WTC11 (cell line): ENCODE results near the gene AADAC. TPM values are rescaled to one million over a fixed set of nuclear protein-coding genes. Genes with fewer than 3 reads are reported as not detected.

ENCODE experiments used
- ATAC-seq: fragments of 200-7000 bp; cut with Tn5 transposase; 2 replicates; pipeline ENCODE4 v1.10.0; 2021; ENCODE audit warnings: mild to moderate bottlenecking, moderate library complexity
- CTCF ChIA-PET: fragments of 300-600 bp; sonication (Branson Sonifier 250); formaldehyde crosslinking; loops from one replicate; lab custom pipeline; 2021; ENCODE audit warnings: antibody characterized with exemption; lab: Charles Lee
- POLR2A ChIA-PET: fragments of 350-600 bp; sonication (Branson Sonifier 250); formaldehyde crosslinking; loops from one replicate; lab custom pipeline; 2021; ENCODE audit warnings: antibody characterized with exemption; lab: Charles Lee
- DNase-seq: peaks from one replicate; pipeline ENCODE4 v3.0.0; 2021; ENCODE audit warnings: low spot score
- H3K27ac Mint-ChIP-seq: 2 replicates; pipeline ENCODE4 v1.8.0; 2021; ENCODE audit warnings: mixed read lengths
- H3K27me3 Mint-ChIP-seq: 2 replicates; pipeline ENCODE4 v1.8.0; 2021; ENCODE audit warnings: low read depth, mild to moderate bottlenecking, moderate library complexity, mixed read lengths
- H3K36me3 Mint-ChIP-seq: 2 replicates; pipeline ENCODE4 v1.8.0; 2021; ENCODE audit warnings: mixed read lengths
- H3K4me1 Mint-ChIP-seq: 2 replicates; pipeline ENCODE4 v1.8.0; 2022; ENCODE audit warnings: mixed read lengths
- H3K4me3 Mint-ChIP-seq: 2 replicates; pipeline ENCODE4 v1.8.0; 2021; ENCODE audit warnings: mild to moderate bottlenecking, moderate library complexity, mixed read lengths
- H3K9me3 Mint-ChIP-seq: 2 replicates; pipeline ENCODE4 v1.8.0; 2021; ENCODE audit warnings: mixed read lengths
- CREB1 ChIP-seq: sonication (generic); formaldehyde crosslinking; IDR thresholded peaks from 2 replicates; pipeline ENCODE4 v1.8.0; 2023; ENCODE audit warnings: mild to moderate bottlenecking, missing genetic modification reagents
- ERG ChIP-seq: fragments of 250-450 bp; sonication (Bioruptor Pico); IDR thresholded peaks from 2 replicates; pipeline ENCODE4 v1.8.0; 2021; ENCODE audit warnings: mild to moderate bottlenecking
- FOXK1 ChIP-seq: sonication (generic); formaldehyde crosslinking; IDR thresholded peaks from 2 replicates; pipeline ENCODE4 v1.8.0; 2022; ENCODE audit warnings: mild to moderate bottlenecking, moderate library complexity, missing genetic modification reagents
- IRF1 ChIP-seq: sonication (generic); formaldehyde crosslinking; IDR thresholded peaks from 2 replicates; pipeline ENCODE4 v1.8.0; 2023; ENCODE audit warnings: missing genetic modification reagents
- IRF2 ChIP-seq: sonication (generic); formaldehyde crosslinking; IDR thresholded peaks from 2 replicates; pipeline ENCODE4 v1.8.0; 2022; ENCODE audit warnings: low read depth, missing genetic modification reagents, borderline replicate concordance
- NFE2L1 ChIP-seq: sonication (generic); formaldehyde crosslinking; IDR thresholded peaks from 2 replicates; pipeline ENCODE4 v1.8.1; 2023; ENCODE audit warnings: missing genetic modification reagents
- OVOL2 ChIP-seq: fragments of 250-450 bp; sonication (Bioruptor Pico); IDR thresholded peaks from 2 replicates; pipeline ENCODE4 v1.9.0; 2021; ENCODE audit warnings: mild to moderate bottlenecking, borderline replicate concordance
- SMAD4 ChIP-seq: sonication (generic); formaldehyde crosslinking; IDR thresholded peaks from 2 replicates; pipeline ENCODE4 v1.8.0; 2022; ENCODE audit warnings: mild to moderate bottlenecking, missing genetic modification reagents
- TP53 ChIP-seq: sonication (generic); formaldehyde crosslinking; IDR thresholded peaks from 2 replicates; pipeline ENCODE4 v1.8.1; 2023; ENCODE audit warnings: mild to moderate bottlenecking, missing genetic modification reagents
- USF1 ChIP-seq: sonication (generic); formaldehyde crosslinking; IDR thresholded peaks from 2 replicates; pipeline ENCODE4 v1.8.0; 2022; ENCODE audit warnings: mild to moderate bottlenecking, missing genetic modification reagents
- ZNF121 ChIP-seq: sonication (generic); formaldehyde crosslinking; IDR thresholded peaks from 2 replicates; pipeline ENCODE4 v1.8.0; 2023; ENCODE audit warnings: missing genetic modification reagents
- ZNF232 ChIP-seq: sonication (generic); formaldehyde crosslinking; IDR thresholded peaks from 2 replicates; pipeline ENCODE4 v1.8.0; 2022; ENCODE audit warnings: mild to moderate bottlenecking, missing genetic modification reagents
- ZNF263 ChIP-seq: sonication (generic); formaldehyde crosslinking; IDR thresholded peaks from 2 replicates; pipeline ENCODE4 v1.8.1; 2022; ENCODE audit warnings: low read depth, mild to moderate bottlenecking, moderate library complexity, missing genetic modification reagents
- ZNF671 ChIP-seq: fragments of 250-450 bp; sonication (Bioruptor Pico); IDR thresholded peaks from 2 replicates; pipeline ENCODE4 v1.8.0; 2021; ENCODE audit warnings: mild to moderate bottlenecking
- total RNA-seq: library from RNA; stranded (reverse); gene quantifications from 3 replicates; pipeline ENCODE4 v1.2.3, GENCODE V29; 2021
- TF ChIP-seq, protein P1 (sequence below): sonication (generic); formaldehyde crosslinking; conservative IDR thresholded peaks from 2 replicates; pipeline ENCODE4 v1.8.1; 2023; ENCODE audit warnings: mild to moderate bottlenecking, low read depth, missing genetic modification reagents, moderate library complexity
- TF ChIP-seq, protein P2 (sequence below): fragments of 250-450 bp; sonication (Bioruptor Pico); IDR thresholded peaks from 2 replicates; pipeline ENCODE4 v2.1.2; 2022; ENCODE audit warnings: mild to moderate bottlenecking, moderate library complexity
- TF ChIP-seq, protein P3 (sequence below): sonication (generic); formaldehyde crosslinking; IDR thresholded peaks from 2 replicates; pipeline ENCODE4 v1.8.0; 2022; ENCODE audit warnings: missing genetic modification reagents
- TF ChIP-seq, protein P4 (sequence below): fragments of 250-450 bp; sonication (Bioruptor Pico); IDR thresholded peaks from 2 replicates; pipeline ENCODE4 v1.9.0; 2021; ENCODE audit warnings: mild to moderate bottlenecking
- TF ChIP-seq, protein P5 (sequence below): sonication (generic); formaldehyde crosslinking; IDR thresholded peaks from 2 replicates; pipeline ENCODE4 v1.8.1; 2022; ENCODE audit warnings: mild to moderate bottlenecking, moderate library complexity, missing genetic modification reagents

AADAC gene
- total RNA-seq, 1 experiment from 2014 or later = 0.11 TPM

- TF ChIP-seq, protein P1, sequence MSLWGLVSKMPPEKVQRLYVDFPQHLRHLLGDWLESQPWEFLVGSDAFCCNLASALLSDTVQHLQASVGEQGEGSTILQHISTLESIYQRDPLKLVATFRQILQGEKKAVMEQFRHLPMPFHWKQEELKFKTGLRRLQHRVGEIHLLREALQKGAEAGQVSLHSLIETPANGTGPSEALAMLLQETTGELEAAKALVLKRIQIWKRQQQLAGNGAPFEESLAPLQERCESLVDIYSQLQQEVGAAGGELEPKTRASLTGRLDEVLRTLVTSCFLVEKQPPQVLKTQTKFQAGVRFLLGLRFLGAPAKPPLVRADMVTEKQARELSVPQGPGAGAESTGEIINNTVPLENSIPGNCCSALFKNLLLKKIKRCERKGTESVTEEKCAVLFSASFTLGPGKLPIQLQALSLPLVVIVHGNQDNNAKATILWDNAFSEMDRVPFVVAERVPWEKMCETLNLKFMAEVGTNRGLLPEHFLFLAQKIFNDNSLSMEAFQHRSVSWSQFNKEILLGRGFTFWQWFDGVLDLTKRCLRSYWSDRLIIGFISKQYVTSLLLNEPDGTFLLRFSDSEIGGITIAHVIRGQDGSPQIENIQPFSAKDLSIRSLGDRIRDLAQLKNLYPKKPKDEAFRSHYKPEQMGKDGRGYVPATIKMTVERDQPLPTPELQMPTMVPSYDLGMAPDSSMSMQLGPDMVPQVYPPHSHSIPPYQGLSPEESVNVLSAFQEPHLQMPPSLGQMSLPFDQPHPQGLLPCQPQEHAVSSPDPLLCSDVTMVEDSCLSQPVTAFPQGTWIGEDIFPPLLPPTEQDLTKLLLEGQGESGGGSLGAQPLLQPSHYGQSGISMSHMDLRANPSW = no peak
- no peak for TF ChIP-seq ZNF263 (CRISPR knock-in tag)
- no peak for TF ChIP-seq IRF2 (CRISPR knock-in tag)
- no peak for TF ChIP-seq TP53 (CRISPR knock-in tag)
- no peak for TF ChIP-seq SMAD4 (CRISPR knock-in tag)
- TF ChIP-seq, protein P2, sequence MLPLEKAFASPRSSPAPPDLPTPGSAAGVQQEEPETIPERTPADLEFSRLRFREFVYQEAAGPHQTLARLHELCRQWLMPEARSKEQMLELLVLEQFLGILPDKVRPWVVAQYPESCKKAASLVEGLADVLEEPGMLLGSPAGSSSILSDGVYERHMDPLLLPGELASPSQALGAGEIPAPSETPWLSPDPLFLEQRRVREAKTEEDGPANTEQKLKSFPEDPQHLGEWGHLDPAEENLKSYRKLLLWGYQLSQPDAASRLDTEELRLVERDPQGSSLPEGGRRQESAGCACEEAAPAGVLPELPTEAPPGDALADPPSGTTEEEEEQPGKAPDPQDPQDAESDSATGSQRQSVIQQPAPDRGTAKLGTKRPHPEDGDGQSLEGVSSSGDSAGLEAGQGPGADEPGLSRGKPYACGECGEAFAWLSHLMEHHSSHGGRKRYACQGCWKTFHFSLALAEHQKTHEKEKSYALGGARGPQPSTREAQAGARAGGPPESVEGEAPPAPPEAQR (CRISPR knock-in tag) = no peak
Measured at GRCh38 chr3:151787626-151788025, 26.3 kb upstream of the AADAC start (continued).

- POLR2A ChIA-PET = interaction anchor here (0.7 kb wide), 1 partner anchor 129 kb away, joined by 6 read pairs; no protein-coding TSS in a partner anchor
- CTCF ChIA-PET = no interaction called here
- DNase-seq = no peak
- no peak for ATAC-seq
- H3K9me3 Mint-ChIP-seq = peaks cover 4% of the 10 kb centered on the region; the same call in 1 of the 2 replicates
- H3K27ac Mint-ChIP-seq = no peak overlapping the region
- TF ChIP-seq ZNF671 (CRISPR knock-in tag) (no peak), CREB1 (CRISPR knock-in tag) (no peak), TP53 (CRISPR knock-in tag) (no peak), USF1 (CRISPR knock-in tag) (no peak)
- TF ChIP-seq, all 79 proteins: peak for 0
- Mint-ChIP-seq H3K27me3 (no peaks in the 10 kb centered on the region), H3K4me3 (no peak overlapping the region), H3K4me1 (no peaks in the 10 kb centered on the region), H3K36me3 (no peaks in the 10 kb centered on the region)
Measured at GRCh38 chr3:151788401-151788800, 25.5 kb upstream of the AADAC start.

DNA sequence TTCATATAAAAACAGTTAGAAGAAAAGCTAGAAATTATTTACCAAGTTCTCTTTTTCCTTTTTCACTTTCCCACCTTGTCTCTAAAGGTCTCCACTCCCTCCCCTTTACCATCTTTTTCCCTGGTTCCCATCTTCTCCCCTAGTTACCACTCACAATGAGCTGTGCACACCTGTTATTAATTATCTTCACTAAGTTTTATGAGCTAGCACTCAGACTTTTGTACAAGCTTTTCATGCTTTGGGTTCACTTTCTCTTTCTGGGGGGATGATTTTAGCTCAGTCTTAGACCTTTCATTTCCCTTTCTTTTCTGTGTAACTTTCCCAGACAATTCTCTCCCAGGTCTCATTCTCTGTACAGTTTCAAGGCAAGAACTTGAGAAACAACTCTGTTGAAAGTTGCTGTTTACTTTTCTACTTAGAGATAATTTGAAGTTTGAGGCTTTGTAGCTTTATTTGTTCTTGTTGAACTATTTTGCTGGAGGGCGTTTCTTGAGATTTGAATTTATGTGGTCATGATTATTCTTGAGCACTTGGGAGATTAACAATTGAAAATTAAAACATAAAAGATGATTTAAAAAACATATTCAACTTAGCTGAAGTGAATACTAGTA is 24.0 kb upstream of the AADAC start:
- no peak overlapping the region for H3K27ac Mint-ChIP-seq
- ChIA-PET CTCF (no interaction called here), POLR2A (no interaction called here)
- H3K9me3 Mint-ChIP-seq = peaks cover 4% of the 10 kb centered on the region; the same call in 1 of the 2 replicates
- H3K4me1 Mint-ChIP-seq = no peaks in the 10 kb centered on the region
- DNase-seq (no peak), ATAC-seq (no peak)
- H3K4me3 Mint-ChIP-seq = no peak overlapping the region
- H3K27me3 Mint-ChIP-seq = no peaks in the 10 kb centered on the region
- H3K36me3 Mint-ChIP-seq = no peaks in the 10 kb centered on the region
- TF ChIP-seq NFE2L1 (no peak), OVOL2 (no peak), ZNF121 (CRISPR knock-in tag) (no peak), FOXK1 (CRISPR knock-in tag) (no peak), ZNF232 (CRISPR knock-in tag) (no peak), IRF1 (CRISPR knock-in tag) (no peak), ERG (CRISPR knock-in tag) (no peak)
- TF ChIP-seq, protein P3, sequence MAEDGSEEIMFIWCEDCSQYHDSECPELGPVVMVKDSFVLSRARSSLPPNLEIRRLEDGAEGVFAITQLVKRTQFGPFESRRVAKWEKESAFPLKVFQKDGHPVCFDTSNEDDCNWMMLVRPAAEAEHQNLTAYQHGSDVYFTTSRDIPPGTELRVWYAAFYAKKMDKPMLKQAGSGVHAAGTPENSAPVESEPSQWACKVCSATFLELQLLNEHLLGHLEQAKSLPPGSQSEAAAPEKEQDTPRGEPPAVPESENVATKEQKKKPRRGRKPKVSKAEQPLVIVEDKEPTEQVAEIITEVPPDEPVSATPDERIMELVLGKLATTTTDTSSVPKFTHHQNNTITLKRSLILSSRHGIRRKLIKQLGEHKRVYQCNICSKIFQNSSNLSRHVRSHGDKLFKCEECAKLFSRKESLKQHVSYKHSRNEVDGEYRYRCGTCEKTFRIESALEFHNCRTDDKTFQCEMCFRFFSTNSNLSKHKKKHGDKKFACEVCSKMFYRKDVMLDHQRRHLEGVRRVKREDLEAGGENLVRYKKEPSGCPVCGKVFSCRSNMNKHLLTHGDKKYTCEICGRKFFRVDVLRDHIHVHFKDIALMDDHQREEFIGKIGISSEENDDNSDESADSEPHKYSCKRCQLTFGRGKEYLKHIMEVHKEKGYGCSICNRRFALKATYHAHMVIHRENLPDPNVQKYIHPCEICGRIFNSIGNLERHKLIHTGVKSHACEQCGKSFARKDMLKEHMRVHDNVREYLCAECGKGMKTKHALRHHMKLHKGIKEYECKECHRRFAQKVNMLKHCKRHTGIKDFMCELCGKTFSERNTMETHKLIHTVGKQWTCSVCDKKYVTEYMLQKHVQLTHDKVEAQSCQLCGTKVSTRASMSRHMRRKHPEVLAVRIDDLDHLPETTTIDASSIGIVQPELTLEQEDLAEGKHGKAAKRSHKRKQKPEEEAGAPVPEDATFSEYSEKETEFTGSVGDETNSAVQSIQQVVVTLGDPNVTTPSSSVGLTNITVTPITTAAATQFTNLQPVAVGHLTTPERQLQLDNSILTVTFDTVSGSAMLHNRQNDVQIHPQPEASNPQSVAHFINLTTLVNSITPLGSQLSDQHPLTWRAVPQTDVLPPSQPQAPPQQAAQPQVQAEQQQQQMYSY (CRISPR knock-in tag) = no peak
- TF ChIP-seq, protein P4, sequence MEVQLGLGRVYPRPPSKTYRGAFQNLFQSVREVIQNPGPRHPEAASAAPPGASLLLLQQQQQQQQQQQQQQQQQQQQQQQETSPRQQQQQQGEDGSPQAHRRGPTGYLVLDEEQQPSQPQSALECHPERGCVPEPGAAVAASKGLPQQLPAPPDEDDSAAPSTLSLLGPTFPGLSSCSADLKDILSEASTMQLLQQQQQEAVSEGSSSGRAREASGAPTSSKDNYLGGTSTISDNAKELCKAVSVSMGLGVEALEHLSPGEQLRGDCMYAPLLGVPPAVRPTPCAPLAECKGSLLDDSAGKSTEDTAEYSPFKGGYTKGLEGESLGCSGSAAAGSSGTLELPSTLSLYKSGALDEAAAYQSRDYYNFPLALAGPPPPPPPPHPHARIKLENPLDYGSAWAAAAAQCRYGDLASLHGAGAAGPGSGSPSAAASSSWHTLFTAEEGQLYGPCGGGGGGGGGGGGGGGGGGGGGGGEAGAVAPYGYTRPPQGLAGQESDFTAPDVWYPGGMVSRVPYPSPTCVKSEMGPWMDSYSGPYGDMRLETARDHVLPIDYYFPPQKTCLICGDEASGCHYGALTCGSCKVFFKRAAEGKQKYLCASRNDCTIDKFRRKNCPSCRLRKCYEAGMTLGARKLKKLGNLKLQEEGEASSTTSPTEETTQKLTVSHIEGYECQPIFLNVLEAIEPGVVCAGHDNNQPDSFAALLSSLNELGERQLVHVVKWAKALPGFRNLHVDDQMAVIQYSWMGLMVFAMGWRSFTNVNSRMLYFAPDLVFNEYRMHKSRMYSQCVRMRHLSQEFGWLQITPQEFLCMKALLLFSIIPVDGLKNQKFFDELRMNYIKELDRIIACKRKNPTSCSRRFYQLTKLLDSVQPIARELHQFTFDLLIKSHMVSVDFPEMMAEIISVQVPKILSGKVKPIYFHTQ (CRISPR knock-in tag) = no peak
- TF ChIP-seq, protein P5, sequence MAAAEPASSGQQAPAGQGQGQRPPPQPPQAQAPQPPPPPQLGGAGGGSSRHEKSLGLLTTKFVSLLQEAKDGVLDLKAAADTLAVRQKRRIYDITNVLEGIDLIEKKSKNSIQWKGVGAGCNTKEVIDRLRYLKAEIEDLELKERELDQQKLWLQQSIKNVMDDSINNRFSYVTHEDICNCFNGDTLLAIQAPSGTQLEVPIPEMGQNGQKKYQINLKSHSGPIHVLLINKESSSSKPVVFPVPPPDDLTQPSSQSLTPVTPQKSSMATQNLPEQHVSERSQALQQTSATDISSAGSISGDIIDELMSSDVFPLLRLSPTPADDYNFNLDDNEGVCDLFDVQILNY (CRISPR knock-in tag) = no peak
